GM19193 (cell line): ENCODE results near the gene GABRB3.

Experiments
- POLR2A ChIP-seq: IDR thresholded peaks from 4 replicates; pipeline ENCODE4 v1.6.1; 2011; ENCODE audit not compliant: insufficient read depth, insufficient read length; ENCODE audit errors: extremely low read depth

GABRB3 gene

GRCh38 chr15:26772154-26773066, at the start of gene GABRB3:
TSS of gene GABRB3 (minus strand) at chr15:26773066.
- TF ChIP-seq POLR2A = no peak

GRCh38 chr15:26807517-26808427, 34.9 kb upstream of the GABRB3 start:
- TF ChIP-seq POLR2A = no peak

- no peak for TF ChIP-seq POLR2A
Measured at GRCh38 chr15:26806574-26806973, 33.7 kb upstream of the GABRB3 start.

- TF ChIP-seq POLR2A = no peak
Measured at GRCh38 chr15:26806151-26806550, 33.3 kb upstream of the GABRB3 start.

GRCh38 chr15:26805470-26805869, 32.6 kb upstream of the GABRB3 start:
- TF ChIP-seq POLR2A = no peak

GRCh38 chr15:26804063-26804804, 31.4 kb upstream of the GABRB3 start:
- no peak for TF ChIP-seq POLR2A

- no peak for TF ChIP-seq POLR2A
Measured at GRCh38 chr15:26790118-26790517, 17.3 kb upstream of the GABRB3 start.

GRCh38 chr15:26781816-26782215, 8.9 kb upstream of the GABRB3 start:
- TF ChIP-seq POLR2A = no peak

- no peak for TF ChIP-seq POLR2A
Measured at GRCh38 chr15:26773917-26774316, 1.1 kb upstream of the GABRB3 start.

GRCh38 chr15:26773067-26773877, 406 bp upstream of the GABRB3 start:
- no peak for TF ChIP-seq POLR2A

GRCh38 chr15:26771578-26772153, 1.2 kb downstream of the GABRB3 start:
- TF ChIP-seq POLR2A = no peak

GRCh38 chr15:26771168-26771567, 1.7 kb downstream of the GABRB3 start:
- TF ChIP-seq POLR2A = no peak

GRCh38 chr15:26767169-26767670, 5.6 kb downstream of the GABRB3 start:
- no peak for TF ChIP-seq POLR2A
